Activated T-helper 2 cell treated with anti-CD3 and anti-CD28 coated beads, Interferon-gamma antibody, Interleukin-2, Interleukin-4, amounts not matched to agents 10 μg/mL and 5 μg/mL and 100 μg/mL, durations not matched to agents 14 hours and 24 hours and 36 hours (primary cell): ENCODE measurements around the gene CLMP. TPM values are rescaled to one million over a fixed set of nuclear protein-coding genes. Genes with fewer than 3 reads are reported as not detected.

Source experiments
- DNase-seq: peaks from one replicate; pipeline ENCODE4 v3.0.0; 2021; ENCODE audit warnings: low spot score
- H3K27ac Mint-ChIP-seq: one replicate; pipeline ENCODE4 v1.8.0; 2021; ENCODE audit warnings: mixed read lengths
- H3K27me3 Mint-ChIP-seq: one replicate; pipeline ENCODE4 v1.8.0; 2021; ENCODE audit warnings: low read depth, mixed read lengths
- H3K36me3 Mint-ChIP-seq: one replicate; pipeline ENCODE4 v1.8.0; 2021; ENCODE audit warnings: low read depth, mixed read lengths
- H3K4me1 Mint-ChIP-seq: one replicate; pipeline ENCODE4 v1.8.0; 2021; ENCODE audit warnings: low read depth, mixed read lengths
- H3K4me3 Mint-ChIP-seq: one replicate; pipeline ENCODE4 v1.8.0; 2021; ENCODE audit warnings: low read depth, mild to moderate bottlenecking, moderate library complexity, mixed read lengths
- H3K9me3 Mint-ChIP-seq: one replicate; pipeline ENCODE4 v1.8.0; 2021; ENCODE audit warnings: mixed read lengths
- intact Hi-C: fragments of 100-400 bp; cut with micrococcal nuclease; formaldehyde crosslinking; loops from one replicate; pipeline ENCODE4 v1.15.1; 2023
- total RNA-seq: library from RNA; stranded (reverse); gene quantifications from 2 replicates; pipeline ENCODE4 v1.2.3, GENCODE V29; 2022

The CLMP gene, protein sequence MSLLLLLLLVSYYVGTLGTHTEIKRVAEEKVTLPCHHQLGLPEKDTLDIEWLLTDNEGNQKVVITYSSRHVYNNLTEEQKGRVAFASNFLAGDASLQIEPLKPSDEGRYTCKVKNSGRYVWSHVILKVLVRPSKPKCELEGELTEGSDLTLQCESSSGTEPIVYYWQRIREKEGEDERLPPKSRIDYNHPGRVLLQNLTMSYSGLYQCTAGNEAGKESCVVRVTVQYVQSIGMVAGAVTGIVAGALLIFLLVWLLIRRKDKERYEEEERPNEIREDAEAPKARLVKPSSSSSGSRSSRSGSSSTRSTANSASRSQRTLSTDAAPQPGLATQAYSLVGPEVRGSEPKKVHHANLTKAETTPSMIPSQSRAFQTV
- total RNA-seq = 0.05 and 0.11 TPM in 2 replicates

DNA sequence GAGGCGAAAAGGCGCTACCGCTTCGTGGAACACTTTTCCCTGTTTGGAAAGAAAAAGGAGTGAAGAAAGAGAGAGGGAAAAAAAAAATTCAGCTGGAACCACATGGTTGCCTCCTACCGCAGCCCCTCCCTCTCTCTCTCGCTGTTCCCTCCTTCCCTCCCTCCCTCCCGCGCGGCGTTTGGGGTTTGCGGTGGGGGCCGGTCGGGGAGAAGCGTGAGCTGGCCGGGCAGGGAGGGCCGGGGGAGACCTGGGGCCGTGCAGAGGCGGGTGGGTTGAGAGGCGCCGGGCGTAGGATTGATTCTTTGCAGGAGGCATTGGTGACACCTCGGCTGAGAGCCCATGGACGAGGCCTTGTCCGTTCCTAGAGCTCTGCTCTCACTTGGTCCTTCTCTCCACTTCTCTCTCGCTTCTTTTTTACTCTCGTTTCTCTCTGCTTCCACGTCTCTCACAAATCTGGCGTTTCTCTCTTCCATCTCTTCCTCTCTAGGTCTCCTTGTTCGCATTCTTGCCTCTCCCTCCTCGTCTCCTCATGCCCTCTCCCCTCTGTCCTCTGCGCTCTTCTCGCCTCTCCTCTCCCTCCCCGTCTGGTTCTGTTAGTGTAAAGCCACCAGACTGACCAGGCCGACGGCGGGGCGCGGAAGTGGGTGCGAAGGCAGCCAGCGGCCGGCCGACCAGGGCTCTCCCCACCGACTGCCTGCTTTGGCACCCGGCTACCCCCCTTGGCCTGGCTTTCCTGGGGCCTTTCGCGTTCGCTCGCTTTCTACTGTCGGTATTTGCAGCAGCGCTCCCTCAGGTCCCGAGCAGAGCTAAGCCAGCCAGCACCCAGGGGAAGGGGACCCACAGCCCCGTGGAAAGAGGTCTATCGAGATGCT, at the start of gene CLMP:
Gene CLMP (minus strand): TSS at position 61 of the 872 bp plus-strand sequence. CDS start 308 bp downstream, outside the sequence.
- no peak for DNase-seq
- peaks cover 9% of the 10 kb centered on the region for H3K4me1 Mint-ChIP-seq
- intact Hi-C loops = loop anchor here (10.0 kb wide), 1 partner anchor 211 kb away; the partner anchor contains the start of gene BSX
- H3K27me3 Mint-ChIP-seq = peaks cover 72% of the 10 kb centered on the region
- no peaks in the 10 kb centered on the region for H3K36me3 Mint-ChIP-seq
- peak within 1 kb of the TSS; percentile 2 for H3K4me3 Mint-ChIP-seq
- no peaks in the 10 kb centered on the region for H3K9me3 Mint-ChIP-seq
- H3K27ac Mint-ChIP-seq = no peak within 1 kb of the TSS

GRCh38 chr11:123241874-123242543, 47.0 kb upstream of the CLMP start:
- peaks cover 21% of the 10 kb centered on the region for H3K27me3 Mint-ChIP-seq
- no peak overlapping the region for H3K27ac Mint-ChIP-seq
- DNase-seq = no peak
- no peaks in the 10 kb centered on the region for H3K36me3 Mint-ChIP-seq
- intact Hi-C loops = no loop called here
- H3K4me1 Mint-ChIP-seq = peaks cover 3% of the 10 kb centered on the region
- H3K9me3 Mint-ChIP-seq = no peaks in the 10 kb centered on the region
- H3K4me3 Mint-ChIP-seq = no peak overlapping the region

DNA sequence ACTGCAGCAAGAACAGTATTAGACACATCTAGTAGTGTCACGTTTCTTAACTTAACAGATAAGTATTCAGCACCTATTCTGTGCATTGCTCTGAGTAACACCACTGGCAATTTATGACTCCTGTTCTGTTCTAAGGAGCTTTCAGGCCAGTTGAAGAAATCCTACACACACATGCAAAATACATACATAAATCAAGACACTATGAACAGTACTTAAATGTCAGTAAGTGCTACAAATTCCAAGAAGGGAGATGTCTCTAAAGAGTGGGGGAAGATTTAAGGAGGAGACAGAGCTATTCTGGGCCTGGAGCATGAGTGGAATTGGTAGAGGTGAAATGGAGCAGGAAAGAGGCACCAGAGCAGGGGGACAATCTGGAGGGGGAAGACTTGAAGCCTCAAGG, 46.2 kb upstream of the CLMP start:
- Mint-ChIP-seq H3K27ac (no peak overlapping the region), H3K27me3 (peaks cover 21% of the 10 kb centered on the region), H3K36me3 (no peaks in the 10 kb centered on the region), H3K4me3 (no peak overlapping the region), H3K4me1 (no peaks in the 10 kb centered on the region), H3K9me3 (no peaks in the 10 kb centered on the region)
- DNase-seq = no peak
- intact Hi-C loops = no loop called here

DNA sequence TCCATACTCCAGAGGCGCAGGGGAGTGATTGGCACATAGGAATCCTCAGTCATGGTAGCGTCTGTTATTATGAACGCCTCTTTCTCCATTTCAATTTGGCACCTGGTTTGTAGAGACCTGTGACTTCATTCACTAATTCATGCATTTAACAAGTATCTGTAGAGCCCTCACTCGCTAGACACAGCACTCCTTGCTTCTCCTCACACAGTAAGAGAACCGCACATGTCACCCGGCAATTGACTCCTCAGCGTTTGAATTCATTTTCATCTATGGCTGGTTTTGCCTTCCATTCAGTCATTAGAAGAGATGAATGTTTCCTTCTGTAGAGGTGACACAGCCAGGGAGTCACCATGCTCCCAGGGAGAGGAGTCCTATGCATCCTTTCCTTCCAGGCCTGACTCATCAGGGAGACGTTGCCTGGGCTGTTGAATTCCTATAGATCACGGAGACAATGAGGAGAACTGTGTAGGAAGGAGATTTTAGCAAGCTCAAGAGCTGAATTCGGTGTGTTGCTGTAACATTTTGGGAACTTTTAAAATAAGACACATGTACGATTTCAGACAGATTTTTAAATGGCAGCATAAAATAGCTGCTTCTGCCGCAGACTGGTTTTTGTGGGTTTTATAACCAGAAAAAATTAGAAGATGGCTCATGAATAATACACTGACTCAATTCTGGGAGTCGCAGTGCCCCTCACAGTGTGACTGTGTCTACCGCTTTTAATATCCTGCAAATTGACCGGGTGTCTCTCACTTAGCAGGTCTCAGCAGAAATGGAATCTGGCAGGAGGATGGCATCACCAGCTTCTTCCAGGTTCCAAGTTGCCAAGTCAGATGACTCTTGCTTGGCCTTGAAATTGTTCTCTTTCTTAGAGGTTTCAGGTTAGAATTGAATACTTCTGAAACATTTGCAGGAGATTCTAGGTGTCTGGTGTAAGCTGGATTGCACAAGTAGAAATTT, 44.4 kb upstream of the CLMP start:
- intact Hi-C loops = no loop called here
- no peak for DNase-seq
- H3K27ac Mint-ChIP-seq = no peak overlapping the region
- no peak overlapping the region for H3K4me3 Mint-ChIP-seq
- peaks cover 21% of the 10 kb centered on the region for H3K27me3 Mint-ChIP-seq
- no peaks in the 10 kb centered on the region for H3K9me3 Mint-ChIP-seq
- no peaks in the 10 kb centered on the region for H3K36me3 Mint-ChIP-seq
- peaks cover 11% of the 10 kb centered on the region for H3K4me1 Mint-ChIP-seq

DNA sequence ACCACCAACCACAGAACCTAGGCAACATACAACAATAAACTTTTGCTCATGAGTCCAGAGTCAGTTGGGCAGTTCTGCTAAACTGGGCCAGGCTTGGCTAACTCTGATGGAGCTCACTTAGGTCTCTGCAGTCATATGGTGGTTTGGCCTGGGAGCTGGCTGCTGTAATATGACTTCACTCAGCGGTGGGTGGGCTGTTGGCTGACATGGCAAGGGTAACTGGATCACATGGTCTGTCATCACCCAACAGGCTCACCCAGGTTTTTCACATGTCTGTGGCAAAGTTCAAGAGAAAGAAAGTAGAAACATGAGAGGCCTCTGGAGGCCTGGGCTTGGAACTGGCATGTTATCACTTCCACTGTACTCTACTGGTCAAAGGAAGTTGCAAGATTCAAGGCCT, 43.2 kb upstream of the CLMP start:
- intact Hi-C loops = no loop called here
- Mint-ChIP-seq H3K4me3 (no peak overlapping the region), H3K4me1 (peaks cover 18% of the 10 kb centered on the region), H3K27me3 (peaks cover 17% of the 10 kb centered on the region), H3K36me3 (no peaks in the 10 kb centered on the region), H3K9me3 (no peaks in the 10 kb centered on the region), H3K27ac (no peak overlapping the region)
- no peak for DNase-seq

DNA sequence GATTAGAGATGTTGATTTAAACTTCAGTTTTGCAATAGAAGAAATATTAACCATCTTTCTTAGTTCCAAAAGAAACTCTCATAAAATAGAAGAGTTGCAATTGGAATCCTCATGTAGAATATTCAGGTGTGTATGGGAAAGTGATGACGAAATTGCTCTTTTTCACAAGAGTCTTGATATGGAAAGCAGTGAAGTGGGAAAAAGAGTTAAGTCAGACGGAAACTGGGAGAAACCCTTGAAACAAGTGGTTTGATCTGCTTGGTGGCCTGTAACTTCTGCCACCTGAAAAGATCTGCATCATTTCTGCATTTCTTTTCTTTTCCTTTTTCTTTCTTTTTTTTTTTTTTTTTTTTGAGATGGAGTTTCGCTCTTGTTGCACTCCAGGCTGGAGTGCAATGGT, 41.8 kb upstream of the CLMP start:
- intact Hi-C loops = no loop called here
- peaks cover 4% of the 10 kb centered on the region for H3K36me3 Mint-ChIP-seq
- no peak for DNase-seq
- H3K27ac Mint-ChIP-seq = no peak overlapping the region
- H3K9me3 Mint-ChIP-seq = no peaks in the 10 kb centered on the region
- H3K4me3 Mint-ChIP-seq = no peak overlapping the region
- H3K4me1 Mint-ChIP-seq = peaks cover 25% of the 10 kb centered on the region
- peaks cover 11% of the 10 kb centered on the region for H3K27me3 Mint-ChIP-seq

DNA sequence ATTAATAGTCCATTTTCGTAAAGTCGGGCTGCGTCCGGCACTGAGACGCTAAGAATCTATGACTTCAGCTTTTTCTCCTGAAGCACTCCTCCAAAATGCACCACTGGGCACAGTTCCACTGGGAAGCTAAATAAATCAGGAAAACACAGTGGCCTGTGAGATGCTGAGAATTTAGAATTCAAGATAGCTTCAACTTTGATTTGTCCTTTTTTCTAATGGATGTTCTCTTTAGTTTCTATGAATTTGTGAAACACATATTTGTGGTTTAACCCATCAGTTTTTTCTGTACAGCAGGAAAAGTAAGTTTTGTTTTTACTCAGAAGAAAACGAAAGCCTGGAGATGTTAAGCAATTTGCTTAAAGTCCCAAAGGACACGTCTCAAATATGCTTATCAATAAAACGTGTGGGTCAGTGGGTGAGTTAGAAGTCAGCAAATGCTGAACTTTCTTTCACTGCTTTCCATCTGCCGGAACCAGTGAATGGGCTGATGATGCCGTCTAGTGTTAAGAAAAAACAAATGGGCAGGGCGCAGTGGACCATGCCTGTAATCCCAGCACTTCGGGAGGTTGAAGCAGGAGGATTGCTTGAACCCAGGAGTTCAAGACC, 40.7 kb upstream of the CLMP start:
- no peaks in the 10 kb centered on the region for H3K9me3 Mint-ChIP-seq
- peaks cover 7% of the 10 kb centered on the region for H3K27me3 Mint-ChIP-seq
- peaks cover 4% of the 10 kb centered on the region for H3K36me3 Mint-ChIP-seq
- H3K27ac Mint-ChIP-seq = no peak overlapping the region
- DNase-seq = no peak
- intact Hi-C loops = no loop called here
- peaks cover 27% of the 10 kb centered on the region for H3K4me1 Mint-ChIP-seq
- H3K4me3 Mint-ChIP-seq = no peak overlapping the region

DNA sequence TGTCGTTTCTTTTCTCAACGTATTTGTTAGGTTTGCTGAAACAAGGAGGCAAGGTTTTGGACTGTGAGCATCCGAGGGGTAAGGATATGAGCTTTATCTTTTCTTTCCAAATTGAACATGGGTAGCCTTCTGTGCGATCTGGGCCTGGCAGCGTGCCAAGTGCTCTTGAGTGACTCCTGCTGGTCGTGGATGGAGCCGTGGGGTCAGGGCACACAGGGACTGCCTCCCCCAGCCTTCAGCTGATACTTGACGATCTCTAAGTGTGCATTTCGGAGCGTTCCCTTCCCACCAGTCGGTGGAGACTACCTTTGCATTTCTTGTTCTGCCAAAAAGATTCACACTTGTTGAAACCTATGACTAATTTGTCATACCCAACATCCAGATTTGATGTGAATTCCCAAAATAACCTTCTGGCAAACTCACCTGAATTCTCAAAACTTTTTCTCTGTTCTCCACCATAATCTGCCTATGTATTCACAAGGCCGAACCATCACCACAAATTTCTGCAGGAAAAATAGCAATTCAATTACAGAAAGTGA, 40.1 kb upstream of the CLMP start:
- peak; percentile 22 for DNase-seq
- Mint-ChIP-seq H3K27me3 (peaks cover 11% of the 10 kb centered on the region), H3K36me3 (peaks cover 4% of the 10 kb centered on the region), H3K9me3 (no peaks in the 10 kb centered on the region), H3K4me1 (peaks cover 27% of the 10 kb centered on the region), H3K4me3 (no peak overlapping the region), H3K27ac (no peak overlapping the region)
- intact Hi-C loops = no loop called here

- DNase-seq = no peak
- Mint-ChIP-seq H3K27me3 (peaks cover 13% of the 10 kb centered on the region), H3K9me3 (no peaks in the 10 kb centered on the region), H3K4me3 (no peak overlapping the region), H3K4me1 (peaks cover 27% of the 10 kb centered on the region), H3K36me3 (peaks cover 4% of the 10 kb centered on the region), H3K27ac (no peak overlapping the region)
- intact Hi-C loops = no loop called here
Measured at GRCh38 chr11:123233975-123234334, 38.9 kb upstream of the CLMP start.

DNA sequence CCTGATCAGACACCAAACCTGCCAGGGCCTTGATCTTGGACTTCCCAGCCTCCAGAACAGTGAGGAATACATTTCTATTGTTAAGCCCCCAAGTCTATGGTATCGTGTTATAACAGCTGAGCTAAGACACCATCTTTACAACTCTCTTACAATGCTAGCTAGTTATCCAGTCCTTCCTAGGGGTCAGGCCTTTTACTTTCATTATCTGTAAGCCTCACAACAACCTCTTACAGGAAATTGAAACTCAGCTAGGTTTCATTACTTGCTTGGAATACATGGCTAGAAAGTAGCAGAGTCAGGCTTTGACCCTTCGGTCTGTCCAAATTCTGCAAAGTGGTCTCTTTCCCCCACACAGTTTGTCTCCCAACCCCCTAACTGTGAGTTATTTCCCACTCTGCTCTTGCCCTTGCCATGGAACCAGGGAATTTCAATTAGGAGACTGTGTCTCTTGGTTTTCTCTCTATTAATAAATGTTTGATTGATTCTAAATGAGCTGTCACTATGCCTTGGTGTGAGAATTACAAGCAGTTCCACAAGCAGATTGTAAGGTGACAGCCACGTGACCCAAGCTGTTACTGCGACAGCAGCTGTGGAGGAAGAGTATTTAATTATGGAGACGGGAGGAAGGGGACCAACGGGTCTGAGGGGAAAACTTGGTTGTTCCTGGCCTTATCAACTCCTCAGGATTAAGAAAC, 38.4 kb upstream of the CLMP start:
- intact Hi-C loops = no loop called here
- peaks cover 14% of the 10 kb centered on the region for H3K27me3 Mint-ChIP-seq
- no peak overlapping the region for H3K4me3 Mint-ChIP-seq
- H3K9me3 Mint-ChIP-seq = no peaks in the 10 kb centered on the region
- peak overlapping the region; percentile 48 for H3K27ac Mint-ChIP-seq
- H3K36me3 Mint-ChIP-seq = peaks cover 4% of the 10 kb centered on the region
- peaks cover 27% of the 10 kb centered on the region for H3K4me1 Mint-ChIP-seq
- DNase-seq = no peak

DNA sequence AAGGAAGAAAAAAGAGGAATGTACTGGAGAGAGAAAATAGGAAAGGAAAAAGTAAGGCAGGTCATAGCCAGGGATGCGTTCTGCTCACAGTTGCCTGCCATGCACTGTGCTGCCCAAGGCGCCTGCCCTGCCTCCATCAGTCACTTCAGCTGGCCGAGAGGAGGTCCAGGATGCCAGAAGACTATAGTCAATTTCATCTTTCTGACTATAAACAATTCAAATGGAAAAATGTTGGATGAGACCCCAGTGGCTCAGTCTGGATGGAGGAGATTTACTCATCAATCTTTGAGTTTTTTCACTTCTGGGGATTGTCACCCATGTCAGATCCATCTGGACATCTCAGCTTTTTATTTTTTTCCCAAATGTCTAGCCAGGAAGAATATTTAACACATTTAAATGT, 36.7 kb upstream of the CLMP start:
- Mint-ChIP-seq H3K27ac (no peak overlapping the region), H3K36me3 (peaks cover 4% of the 10 kb centered on the region), H3K27me3 (peaks cover 21% of the 10 kb centered on the region), H3K9me3 (no peaks in the 10 kb centered on the region), H3K4me3 (no peak overlapping the region), H3K4me1 (peaks cover 27% of the 10 kb centered on the region)
- intact Hi-C loops = no loop called here
- no peak for DNase-seq
